Activated T-cell treated with anti-CD3 and anti-CD28 coated beads, Interleukin-2, amount 50 U/mL, for 72 hours (primary cell): Measurements from ENCODE around the gene ZNF484. TPM values are rescaled to one million over a fixed set of nuclear protein-coding genes. Genes with fewer than 3 reads are reported as not detected.
"Not testable (repeated sequence)": the region's sequence is repeated elsewhere in the genome, so short reads cannot be mapped to it uniquely, and the experiment has no call there.

Experiments
- ATAC-seq, 2 donors: fragments of 150-1000 bp; cut with Tn5 transposase; replicated peaks in 1 of 2; 2 replicates each; pipeline ENCODE4 v1.10.0; 2021; ENCODE audit warnings: moderate library complexity in 2 of 2, mild to moderate bottlenecking in 1 of 2
- DNase-seq, 2 donors: peaks; one replicate each; pipeline ENCODE4 v3.0.0; 2021 to 2022; ENCODE audit warnings: mixed read lengths in 1 of 2
- H3K27ac Mint-ChIP-seq: one replicate; pipeline ENCODE4 v1.8.0; 2022; ENCODE audit warnings: mild to moderate bottlenecking, moderate library complexity, mixed read lengths
- H3K27me3 Mint-ChIP-seq: one replicate; pipeline ENCODE4 v1.8.0; 2022; ENCODE audit warnings: low read depth, mixed read lengths
- H3K36me3 Mint-ChIP-seq, 2 donors: one replicate each; pipeline ENCODE4 v1.8.0; 2022; ENCODE audit warnings: mixed read lengths in 2 of 2, mild to moderate bottlenecking in 1 of 2; ENCODE audit not compliant: insufficient read depth in 2 of 2
- H3K4me1 Mint-ChIP-seq: one replicate; pipeline ENCODE4 v1.8.0; 2022; ENCODE audit warnings: low read depth, mixed read lengths
- H3K4me3 Mint-ChIP-seq, 2 donors: one replicate each; pipeline ENCODE4 v1.8.0; 2022; ENCODE audit warnings: mild to moderate bottlenecking in 2 of 2, mixed read lengths in 2 of 2, moderate library complexity in 2 of 2
- H3K9me3 Mint-ChIP-seq, 2 donors: one replicate each; pipeline ENCODE4 v1.8.0; 2022; ENCODE audit warnings: mixed read lengths in 2 of 2
- total RNA-seq, 2 donors: library from RNA; stranded (reverse); gene quantifications; one replicate each; pipeline ENCODE4 v1.2.3, GENCODE V29; 2022

The ZNF484 gene
- total RNA-seq, 2 donors from 2014 or later = 10.7 to 10.8 TPM

DNA sequence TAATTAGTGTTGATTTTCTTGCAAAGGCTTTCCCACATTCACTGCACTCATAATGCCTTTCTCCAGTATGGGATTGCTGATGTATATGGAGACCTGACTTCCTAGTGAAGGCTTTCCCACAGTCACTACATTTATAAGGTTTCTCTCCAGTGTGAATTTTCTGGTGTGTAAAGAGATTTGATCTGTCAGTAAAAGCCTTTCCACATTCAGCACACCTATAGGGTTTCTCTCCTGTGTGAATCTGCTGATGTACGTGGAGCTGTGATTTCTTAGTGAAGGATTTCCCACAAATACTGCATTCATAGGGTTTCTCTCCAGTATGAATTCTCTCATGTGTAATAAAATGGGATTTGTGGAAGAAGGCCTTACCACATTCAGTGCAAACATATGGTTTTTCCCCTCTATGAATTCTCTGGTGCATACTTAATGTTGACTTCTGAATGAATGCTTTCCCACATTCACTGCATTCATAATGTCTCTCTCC lies 31.1 kb downstream of the ZNF484 start:
- no peak overlapping the region for H3K4me3 Mint-ChIP-seq
- peaks cover 47 to 77% of the 10 kb centered on the region in 2 donors for H3K36me3 Mint-ChIP-seq
- H3K27me3 Mint-ChIP-seq = no peaks in the 10 kb centered on the region
- H3K27ac Mint-ChIP-seq = peak overlapping the region; percentile 10
- H3K4me1 Mint-ChIP-seq = no peaks in the 10 kb centered on the region
- DNase-seq (no peak), ATAC-seq (no peak)
- H3K9me3 Mint-ChIP-seq = peaks cover 26% of the 10 kb centered on the region in 2 donors

DNA sequence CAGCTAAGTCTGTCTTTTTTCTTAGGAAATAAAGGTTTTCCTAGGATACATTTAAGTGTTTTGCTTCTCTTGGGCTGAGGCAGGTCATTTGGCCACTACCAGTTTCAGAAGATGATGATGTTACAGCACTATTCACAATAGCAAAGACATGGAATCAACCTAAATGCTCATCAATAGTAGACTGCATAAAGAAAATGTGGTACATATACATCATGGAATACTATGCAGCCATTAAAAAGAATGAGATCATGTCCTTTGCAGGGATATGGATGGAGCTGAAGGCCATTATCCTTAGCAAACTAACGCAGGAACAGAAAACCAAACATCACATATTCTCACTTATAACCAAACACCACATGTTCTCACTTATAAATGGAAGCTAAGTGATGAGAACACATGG lies 39.4 kb downstream of the ZNF484 start:
- H3K4me1 Mint-ChIP-seq, ATAC-seq, H3K27ac Mint-ChIP-seq, H3K4me3 Mint-ChIP-seq, DNase-seq, H3K27me3 Mint-ChIP-seq: not testable (repeated sequence)
- Mint-ChIP-seq H3K36me3 (peaks cover 20 to 30% of the 10 kb centered on the region in 2 donors), H3K9me3 (peaks cover 8 to 27% of the 10 kb centered on the region in 2 donors)

DNA sequence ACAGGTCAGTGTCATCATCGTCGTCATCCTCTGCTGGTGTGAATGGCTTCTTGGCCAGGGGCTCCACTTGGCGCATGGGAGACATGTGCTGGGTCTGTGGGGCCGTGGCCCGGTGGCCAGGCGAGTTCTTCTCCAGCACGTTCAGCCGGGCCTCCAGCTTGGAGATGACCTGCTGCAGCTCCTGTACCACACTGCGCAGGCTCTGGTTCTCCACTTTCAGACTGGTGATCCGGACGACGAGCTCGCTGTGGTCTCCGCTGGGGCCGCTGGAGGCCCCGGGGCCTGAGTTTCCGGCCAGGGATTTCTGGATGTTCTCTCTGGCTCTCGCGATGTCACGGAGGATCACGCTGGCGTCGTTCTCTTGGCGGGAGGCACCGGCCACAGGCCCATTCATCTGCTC lies 40.6 kb downstream of the ZNF484 start:
- ATAC-seq (no peak), DNase-seq (no peak)
- Mint-ChIP-seq H3K27ac (no peak overlapping the region), H3K4me3 (no peak overlapping the region), H3K27me3 (no peaks in the 10 kb centered on the region), H3K36me3 (peaks cover 21 to 23% of the 10 kb centered on the region in 2 donors), H3K9me3 (peaks cover 11 to 30% of the 10 kb centered on the region in 2 donors), H3K4me1 (no peaks in the 10 kb centered on the region)

DNA sequence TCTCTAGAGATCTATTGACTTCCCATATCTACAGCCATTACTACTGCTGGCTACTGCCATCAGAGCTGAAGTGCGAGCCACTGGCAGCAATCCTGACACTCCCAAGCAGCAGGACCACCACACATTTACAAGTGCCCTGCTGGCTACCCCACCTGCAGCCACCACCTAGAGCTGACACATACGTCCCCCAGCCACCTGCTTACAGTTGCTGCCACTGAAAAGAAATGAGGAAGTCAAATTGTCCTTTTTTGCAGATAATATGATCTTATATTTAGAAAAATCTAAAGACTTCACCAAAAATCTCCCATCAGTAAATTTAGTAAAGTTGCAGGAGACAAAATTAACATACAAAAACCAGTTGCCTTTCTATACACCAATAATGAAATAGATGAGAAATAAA lies 48.4 kb downstream of the ZNF484 start:
- Mint-ChIP-seq H3K27me3 (no peaks in the 10 kb centered on the region), H3K9me3 (peaks cover 10 to 13% of the 10 kb centered on the region in 2 donors), H3K4me1 (no peaks in the 10 kb centered on the region), H3K36me3 (peaks cover 7 to 8% of the 10 kb centered on the region in 2 donors), H3K27ac (no peak overlapping the region), H3K4me3 (no peak overlapping the region)
- ATAC-seq (no peak), DNase-seq (no peak)

DNA sequence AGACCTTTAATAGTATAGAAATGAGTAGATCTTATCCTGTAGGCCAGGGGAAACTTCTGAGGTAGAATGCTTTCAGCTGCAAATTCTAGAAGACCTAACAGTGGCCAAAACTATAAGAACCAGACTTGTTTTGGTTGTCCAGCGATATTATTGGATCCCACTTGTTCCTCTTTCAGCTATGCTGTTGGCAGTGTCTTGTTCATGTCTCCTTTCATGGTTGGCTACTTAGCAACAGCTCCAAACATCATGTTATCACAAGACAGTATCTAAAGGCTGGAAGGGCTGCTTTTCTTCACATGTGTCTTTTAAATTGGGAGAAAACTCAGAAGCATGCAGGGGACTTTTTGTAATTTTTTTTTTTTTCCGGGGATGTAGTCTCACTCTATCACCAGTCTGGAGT lies 52.8 kb downstream of the ZNF484 start:
- DNase-seq, H3K4me3 Mint-ChIP-seq, H3K36me3 Mint-ChIP-seq, H3K27ac Mint-ChIP-seq, H3K27me3 Mint-ChIP-seq, ATAC-seq, H3K4me1 Mint-ChIP-seq, H3K9me3 Mint-ChIP-seq: not testable (repeated sequence)

DNA sequence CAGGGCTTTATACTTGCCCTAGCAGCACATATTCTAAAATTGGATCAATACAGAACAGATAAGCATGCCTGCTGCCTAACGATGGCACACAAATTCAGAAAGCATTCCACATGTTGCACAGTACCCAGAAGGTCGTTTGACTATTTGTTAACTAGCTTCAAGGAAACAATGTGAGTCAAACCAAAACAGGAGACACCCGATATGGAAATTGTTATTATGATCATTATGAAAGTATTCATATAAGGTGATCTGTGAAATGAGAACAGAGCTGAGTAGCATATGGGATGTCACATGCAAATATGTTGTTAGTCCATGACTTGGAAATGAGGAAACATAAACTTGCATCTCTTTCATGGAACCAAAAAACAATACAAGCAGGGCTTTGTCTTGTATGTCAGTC lies 56.9 kb downstream of the ZNF484 start:
- no peak overlapping the region for H3K27ac Mint-ChIP-seq
- H3K27me3 Mint-ChIP-seq = peaks cover 9% of the 10 kb centered on the region
- peaks cover 7% of the 10 kb centered on the region for H3K4me1 Mint-ChIP-seq
- DNase-seq (no peak), ATAC-seq (peak; percentile 55 to 81)
- no peaks in the 10 kb centered on the region for H3K9me3 Mint-ChIP-seq
- H3K36me3 Mint-ChIP-seq = no peaks in the 10 kb centered on the region
- peak overlapping the region in 1 of 2 donors; percentile 15 for H3K4me3 Mint-ChIP-seq

DNA sequence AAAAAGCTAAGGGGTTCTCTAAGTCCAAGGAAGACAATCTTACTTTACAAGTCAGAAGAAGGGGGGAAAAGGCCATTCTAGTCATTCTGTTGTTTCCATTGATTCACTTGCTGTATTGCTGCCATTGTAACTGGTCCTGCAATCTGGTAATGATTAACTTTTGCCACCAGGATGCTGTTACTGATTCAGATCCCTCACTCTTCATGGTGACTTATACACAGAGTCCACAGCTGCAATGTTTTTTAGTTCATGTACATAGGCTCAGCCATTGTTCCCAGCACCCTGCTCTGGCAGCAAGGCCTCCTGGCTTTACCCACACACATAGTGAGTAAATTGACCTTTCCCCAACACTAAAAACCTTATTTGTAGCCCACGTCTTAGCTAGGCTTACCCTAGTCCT lies 57.9 kb downstream of the ZNF484 start:
- H3K4me3 Mint-ChIP-seq, H3K9me3 Mint-ChIP-seq, H3K36me3 Mint-ChIP-seq, DNase-seq, H3K27ac Mint-ChIP-seq, H3K4me1 Mint-ChIP-seq: not testable (repeated sequence)
- peaks cover 11% of the 10 kb centered on the region for H3K27me3 Mint-ChIP-seq
- peak; percentile 61 to 83 for ATAC-seq

DNA sequence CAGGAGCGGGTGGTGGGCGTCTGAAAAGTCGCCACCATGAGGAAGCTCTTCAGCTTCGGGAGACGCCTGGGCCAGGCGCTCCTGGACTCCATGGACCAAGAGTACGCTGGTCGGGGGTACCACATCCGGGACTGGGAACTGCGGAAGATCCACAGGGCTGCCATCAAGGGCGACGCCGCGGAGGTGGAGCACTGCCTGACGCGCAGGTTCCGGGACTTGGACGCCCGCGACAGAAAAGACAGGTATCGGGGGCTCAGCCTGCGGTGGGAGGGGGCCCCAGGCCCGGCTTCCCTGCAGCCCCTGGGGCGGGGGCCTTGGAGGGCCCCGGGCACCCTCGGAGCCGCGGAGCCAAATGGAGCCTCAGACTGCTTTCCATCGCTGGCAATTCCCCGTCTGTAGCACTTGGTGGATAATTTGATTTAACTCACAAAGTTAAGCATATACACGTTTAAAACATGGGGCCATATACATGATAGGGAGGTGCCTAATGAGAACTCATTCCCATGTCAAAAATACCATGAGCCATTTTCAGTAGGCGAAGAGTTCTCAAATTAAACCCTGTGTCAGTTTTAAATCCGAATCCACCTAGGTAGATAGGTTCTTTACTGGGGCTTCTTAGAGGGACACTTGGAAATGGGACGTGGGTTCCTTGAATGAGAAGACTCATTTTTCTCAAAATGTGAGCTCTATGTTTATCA lies 68.1 kb downstream of the ZNF484 start:
- H3K4me1 Mint-ChIP-seq, H3K9me3 Mint-ChIP-seq, H3K27ac Mint-ChIP-seq, H3K36me3 Mint-ChIP-seq, DNase-seq: not testable (repeated sequence)
- ATAC-seq = peak in 1 of 2 donors; percentile 25
- peaks cover 70% of the 10 kb centered on the region for H3K27me3 Mint-ChIP-seq
- peak overlapping the region; percentile 89 to 96 for H3K4me3 Mint-ChIP-seq

DNA sequence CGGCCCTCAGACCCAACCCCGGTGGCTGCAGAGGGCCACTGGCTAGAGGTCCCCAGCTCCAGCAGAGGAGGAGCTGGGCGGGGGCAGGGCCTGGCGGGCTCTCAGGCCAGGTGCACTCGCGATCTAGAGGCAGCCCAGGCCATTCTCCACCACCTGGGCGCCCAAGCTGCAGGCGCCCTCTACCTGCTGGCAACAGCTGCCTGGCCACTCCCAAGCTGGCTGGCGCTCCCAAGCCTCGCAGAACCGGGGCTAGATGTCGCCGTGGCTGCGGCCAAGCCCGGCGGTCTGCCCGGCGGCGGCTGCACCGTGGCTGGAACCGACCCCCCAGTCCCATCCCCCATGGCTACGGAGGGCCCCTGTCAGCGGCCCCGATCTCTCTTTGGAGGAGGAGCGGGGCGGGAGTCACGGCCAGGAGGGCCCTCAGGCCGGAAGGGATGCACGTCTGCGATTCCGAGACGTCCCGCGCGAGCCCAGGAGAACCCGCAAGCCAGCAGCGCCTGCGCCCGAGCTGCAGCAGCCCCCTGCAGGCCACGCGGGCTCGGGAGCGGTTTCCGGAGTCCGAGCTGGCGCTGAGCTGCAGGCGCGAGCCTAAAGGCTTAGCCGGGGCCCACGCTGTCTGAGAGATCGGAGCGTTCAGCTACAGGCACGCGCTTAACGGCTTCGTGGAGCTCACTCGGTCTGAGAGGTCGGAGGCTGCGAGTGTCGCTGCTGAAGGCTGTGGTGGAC lies 68.9 kb downstream of the ZNF484 start:
- peaks cover 61% of the 10 kb centered on the region for H3K27me3 Mint-ChIP-seq
- DNase-seq (peak; percentile 72 to 77), ATAC-seq (peak; percentile 68 to 72)
- no peaks in the 10 kb centered on the region for H3K36me3 Mint-ChIP-seq
- peak overlapping the region; percentile 89 to 96 for H3K4me3 Mint-ChIP-seq
- peaks cover 6% of the 10 kb centered on the region for H3K4me1 Mint-ChIP-seq
- H3K9me3 Mint-ChIP-seq = no peaks in the 10 kb centered on the region
- H3K27ac Mint-ChIP-seq = no peak overlapping the region

DNA sequence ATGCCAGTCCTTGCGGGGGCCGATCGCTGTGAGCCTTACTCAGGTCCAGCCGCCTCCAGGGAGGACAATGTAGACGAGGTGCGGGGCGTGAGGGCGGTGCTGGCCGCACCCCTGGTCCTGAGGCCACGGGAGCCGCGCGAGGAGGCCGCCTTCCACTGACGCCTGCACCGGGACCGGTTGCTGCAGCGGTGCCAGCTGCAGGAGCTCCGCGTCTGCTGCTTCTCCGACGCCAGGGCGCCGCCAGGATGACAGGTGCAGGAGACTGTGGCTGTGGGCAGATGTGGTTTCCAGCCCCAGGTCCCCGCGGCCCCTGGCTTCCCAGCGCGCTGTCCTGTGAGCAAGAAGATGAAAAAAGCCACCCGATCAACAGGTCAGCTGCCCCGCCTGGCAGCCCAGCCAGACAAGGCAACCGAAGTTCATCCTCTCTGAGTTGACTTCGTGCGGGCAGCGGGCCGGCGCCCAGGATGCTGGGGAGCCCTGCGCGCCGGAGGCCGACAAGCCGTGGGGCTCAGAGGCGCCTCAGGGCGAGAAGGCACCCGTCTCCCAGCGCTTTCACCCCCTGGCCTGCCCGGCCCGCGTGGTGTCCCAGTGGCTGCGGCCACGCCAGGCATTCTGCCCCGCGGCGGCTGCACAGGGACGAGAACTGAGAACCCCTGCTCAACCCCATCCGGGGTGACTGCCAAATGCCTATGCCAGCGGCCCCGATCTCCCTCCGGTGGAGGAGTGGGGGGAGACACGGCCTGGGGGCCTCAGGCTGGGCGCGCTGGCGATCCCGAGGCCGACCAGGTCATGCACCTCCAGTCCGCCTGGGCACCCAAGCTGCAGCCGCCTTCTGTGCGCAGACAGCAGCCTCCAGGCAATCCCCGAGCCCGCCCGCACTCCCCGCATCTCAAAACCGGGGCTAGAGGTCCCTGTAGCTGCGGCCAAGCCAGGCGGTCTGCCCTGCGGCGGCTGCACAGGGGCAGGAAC lies 69.8 kb downstream of the ZNF484 start:
- peaks cover 6% of the 10 kb centered on the region for H3K4me1 Mint-ChIP-seq
- peak overlapping the region; percentile 89 to 96 for H3K4me3 Mint-ChIP-seq
- no peak overlapping the region for H3K27ac Mint-ChIP-seq
- H3K9me3 Mint-ChIP-seq = no peaks in the 10 kb centered on the region
- H3K36me3 Mint-ChIP-seq = no peaks in the 10 kb centered on the region
- DNase-seq = peak; percentile 37 to 38
- peaks cover 53% of the 10 kb centered on the region for H3K27me3 Mint-ChIP-seq
- ATAC-seq = peak; percentile 36 to 40

DNA sequence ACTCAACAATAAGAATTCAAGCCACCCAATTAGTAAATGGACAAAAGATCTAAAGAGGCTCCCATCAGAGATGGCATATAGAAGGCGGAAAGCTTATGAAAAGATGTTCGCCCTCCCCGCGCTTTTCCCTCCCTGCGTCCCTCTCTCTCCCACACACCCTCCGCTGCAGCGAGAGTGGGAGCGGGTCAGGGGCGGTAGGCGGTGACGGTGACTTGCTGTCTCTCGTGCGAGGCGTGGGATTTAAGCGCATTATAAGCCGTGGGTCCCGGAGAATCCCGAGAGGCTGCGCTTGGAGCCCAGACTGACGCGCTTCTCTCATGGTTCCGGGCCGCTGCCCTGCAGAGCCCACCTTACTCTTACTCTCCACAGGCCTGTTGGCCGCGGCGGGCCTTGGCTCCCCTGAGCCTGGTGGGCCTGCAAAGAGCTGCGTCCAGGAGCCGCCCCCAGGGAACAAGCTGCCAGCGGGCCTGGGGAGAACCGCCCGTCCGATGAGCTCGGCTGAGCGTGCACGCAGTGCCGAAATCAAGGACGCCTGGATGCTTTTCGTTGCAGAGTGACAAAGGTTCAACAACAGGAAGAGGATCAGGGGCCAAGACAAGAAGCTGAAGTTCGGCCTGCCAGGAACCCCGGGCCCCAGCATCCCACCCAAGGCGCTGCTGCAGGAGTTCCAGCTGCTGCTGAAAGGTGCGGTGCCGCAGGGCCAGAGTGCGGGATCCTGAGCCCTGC lies 70.6 kb downstream of the ZNF484 start:
- DNase-seq (no peak), ATAC-seq (no peak)
- H3K27me3 Mint-ChIP-seq = peaks cover 44% of the 10 kb centered on the region
- H3K9me3 Mint-ChIP-seq = no peaks in the 10 kb centered on the region
- peaks cover 6% of the 10 kb centered on the region for H3K4me1 Mint-ChIP-seq
- H3K4me3 Mint-ChIP-seq = peak overlapping the region; percentile 52 to 96
- no peak overlapping the region for H3K27ac Mint-ChIP-seq
- no peaks in the 10 kb centered on the region for H3K36me3 Mint-ChIP-seq

DNA sequence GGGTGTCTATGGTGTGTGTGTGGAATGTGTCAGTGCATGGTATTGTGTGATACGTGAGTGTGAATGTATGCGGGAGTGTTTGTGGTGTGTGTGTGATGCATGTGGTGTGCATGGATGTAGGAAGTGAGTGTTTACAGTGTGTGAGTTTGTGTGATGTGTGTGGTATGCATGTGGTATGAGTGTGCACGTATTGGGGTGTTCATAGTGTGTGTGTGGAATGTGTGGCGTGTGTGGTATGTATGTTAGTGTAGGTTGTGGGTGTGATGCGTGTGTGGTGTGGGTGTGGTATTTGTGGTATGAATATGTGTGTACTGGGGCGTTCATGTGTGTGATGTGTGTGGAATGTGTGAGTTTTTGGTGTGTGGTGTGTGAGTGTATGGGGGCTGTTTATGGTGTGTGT lies 73.1 kb downstream of the ZNF484 start:
- H3K27me3 Mint-ChIP-seq = peaks cover 27% of the 10 kb centered on the region
- H3K36me3 Mint-ChIP-seq = no peaks in the 10 kb centered on the region
- ATAC-seq = no peak
- H3K9me3 Mint-ChIP-seq = no peaks in the 10 kb centered on the region
- H3K4me3 Mint-ChIP-seq = no peak overlapping the region
- no peak overlapping the region for H3K27ac Mint-ChIP-seq
- H3K4me1 Mint-ChIP-seq = peaks cover 11% of the 10 kb centered on the region
- DNase-seq = no peak
